K562 treated with DMSO at 1 percent for 24 hours (cell line): ENCODE data around the gene FOXD4L4. TPM values are rescaled to one million over a fixed set of nuclear protein-coding genes. Genes with fewer than 3 reads are reported as not detected.

Source experiments
- total RNA-seq: library from RNA; unstranded; fragments of 300-600 nt; gene quantifications from 2 replicates; pipeline ENCODE4 v1.2.3, GENCODE V29; 2022; ENCODE audit warnings: low read depth; ENCODE audit not compliant: insufficient read depth

Gene FOXD4L4
- not detected in 2 replicates for total RNA-seq

DNA sequence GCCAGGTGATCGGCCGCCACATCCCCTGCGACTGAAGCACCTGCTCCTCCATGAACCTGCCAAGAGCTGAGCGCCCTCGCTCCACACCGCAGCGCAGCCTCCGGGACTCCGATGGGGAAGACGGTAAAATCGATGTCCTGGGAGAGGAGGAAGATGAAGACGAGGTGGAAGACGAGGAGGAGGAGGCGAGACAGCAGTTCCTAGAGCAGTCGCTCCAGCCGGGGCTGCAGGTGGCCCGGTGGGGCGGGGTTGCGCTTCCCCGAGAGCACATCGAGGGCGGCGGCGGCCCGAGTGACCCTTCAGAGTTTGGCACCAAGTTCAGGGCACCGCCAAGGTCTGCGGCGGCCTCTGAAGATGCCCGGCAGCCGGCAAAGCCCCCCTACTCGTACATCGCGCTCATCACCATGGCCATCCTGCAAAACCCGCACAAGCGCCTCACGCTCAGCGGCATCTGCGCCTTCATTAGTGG, at the start of gene FOXD4L4:
Gene FOXD4L4 (plus strand): TSS at position 51 of the 469 bp plus-strand sequence. CDS start 0 bp downstream, at position 51.

Other genes starting within 250 kb of the FOXD4L4 start
- gene ZNG1E, start 61.2 kb upstream of the FOXD4L4 start, total RNA-seq = 9.0 and 10.7 TPM in 2 replicates